HepG2 (cell line): Measurements from ENCODE around the gene EIF4G3.

Experiments
- EP300 ChIP-seq, 3 experiments: sonication (generic) in 1 of 3; formaldehyde crosslinking in 1 of 3; IDR thresholded peaks; 2 replicates each; pipeline versions ENCODE4 v1.5.1 to v1.6.1; 2011 to 2020; ENCODE audit warnings: low read depth in 2 of 3, low read length in 2 of 3, borderline replicate concordance in 1 of 3, improper control_type of control experiment in 1 of 3, mild to moderate bottlenecking in 1 of 3, missing genetic modification reagents in 1 of 3, moderate library complexity in 1 of 3
- ESRRA ChIP-seq: sonication (generic); formaldehyde crosslinking; IDR thresholded peaks from 2 replicates; pipeline ENCODE4 v1.5.1; 2020; ENCODE audit warnings: mild to moderate bottlenecking, low read depth, missing genetic modification reagents
- MTF1 ChIP-seq: sonication (generic); formaldehyde crosslinking; IDR thresholded peaks from 2 replicates; pipeline ENCODE4 v1.5.0; 2020; ENCODE audit warnings: missing genetic modification reagents
- NFE2L1 ChIP-seq: sonication (generic); formaldehyde crosslinking; IDR thresholded peaks from 2 replicates; pipeline ENCODE4 v1.4.0; 2020; ENCODE audit warnings: missing genetic modification reagents, mild to moderate bottlenecking, borderline replicate concordance
- NR2F2 ChIP-seq: IDR thresholded peaks from 2 replicates; pipeline ENCODE4 v1.6.1; 2012; ENCODE audit warnings: low read depth, inconsistent platforms, borderline replicate concordance
- RAD51 ChIP-seq: fragments of 450-650 bp; IDR thresholded peaks from 2 replicates; pipeline ENCODE4 v1.6.1; 2016; ENCODE audit warnings: borderline replicate concordance
- TARDBP ChIP-seq: sonication (generic); formaldehyde crosslinking; IDR thresholded peaks from 2 replicates; pipeline ENCODE4 v1.8.0; 2022; ENCODE audit warnings: mild to moderate bottlenecking, missing genetic modification reagents
- ZSCAN21 ChIP-seq: sonication (generic); formaldehyde crosslinking; IDR thresholded peaks from 2 replicates; pipeline ENCODE4 v1.8.0; 2022; ENCODE audit warnings: mild to moderate bottlenecking, missing genetic modification reagents, moderate library complexity, borderline replicate concordance
- TF ChIP-seq, protein P1 (sequence below): sonication (generic); formaldehyde crosslinking; IDR thresholded peaks from 2 replicates; pipeline ENCODE4 v1.4.0; 2020; ENCODE audit warnings: missing genetic modification reagents

DNA sequence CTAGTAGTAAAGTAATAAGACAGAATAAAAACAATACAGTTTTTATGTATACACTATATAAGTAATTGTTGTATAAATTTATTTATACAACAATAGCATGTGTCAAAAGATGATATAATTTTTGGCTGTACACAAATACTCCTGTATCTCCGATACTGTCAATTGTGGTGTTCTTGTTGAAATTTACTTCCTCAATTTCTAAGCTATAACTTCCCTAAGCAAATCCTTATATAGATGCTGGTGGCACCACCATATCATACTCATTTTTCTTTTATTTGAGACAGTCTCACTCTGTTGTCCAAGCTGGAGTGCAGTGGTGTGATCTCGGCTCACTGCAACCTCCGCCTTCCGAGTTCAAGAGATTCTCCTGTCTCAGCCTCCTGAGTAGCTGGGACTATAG, 248.6 kb downstream of the EIF4G3 start:
- TF ChIP-seq TARDBP (CRISPR knock-in tag), result no peak
- TF ChIP-seq, protein P1, sequence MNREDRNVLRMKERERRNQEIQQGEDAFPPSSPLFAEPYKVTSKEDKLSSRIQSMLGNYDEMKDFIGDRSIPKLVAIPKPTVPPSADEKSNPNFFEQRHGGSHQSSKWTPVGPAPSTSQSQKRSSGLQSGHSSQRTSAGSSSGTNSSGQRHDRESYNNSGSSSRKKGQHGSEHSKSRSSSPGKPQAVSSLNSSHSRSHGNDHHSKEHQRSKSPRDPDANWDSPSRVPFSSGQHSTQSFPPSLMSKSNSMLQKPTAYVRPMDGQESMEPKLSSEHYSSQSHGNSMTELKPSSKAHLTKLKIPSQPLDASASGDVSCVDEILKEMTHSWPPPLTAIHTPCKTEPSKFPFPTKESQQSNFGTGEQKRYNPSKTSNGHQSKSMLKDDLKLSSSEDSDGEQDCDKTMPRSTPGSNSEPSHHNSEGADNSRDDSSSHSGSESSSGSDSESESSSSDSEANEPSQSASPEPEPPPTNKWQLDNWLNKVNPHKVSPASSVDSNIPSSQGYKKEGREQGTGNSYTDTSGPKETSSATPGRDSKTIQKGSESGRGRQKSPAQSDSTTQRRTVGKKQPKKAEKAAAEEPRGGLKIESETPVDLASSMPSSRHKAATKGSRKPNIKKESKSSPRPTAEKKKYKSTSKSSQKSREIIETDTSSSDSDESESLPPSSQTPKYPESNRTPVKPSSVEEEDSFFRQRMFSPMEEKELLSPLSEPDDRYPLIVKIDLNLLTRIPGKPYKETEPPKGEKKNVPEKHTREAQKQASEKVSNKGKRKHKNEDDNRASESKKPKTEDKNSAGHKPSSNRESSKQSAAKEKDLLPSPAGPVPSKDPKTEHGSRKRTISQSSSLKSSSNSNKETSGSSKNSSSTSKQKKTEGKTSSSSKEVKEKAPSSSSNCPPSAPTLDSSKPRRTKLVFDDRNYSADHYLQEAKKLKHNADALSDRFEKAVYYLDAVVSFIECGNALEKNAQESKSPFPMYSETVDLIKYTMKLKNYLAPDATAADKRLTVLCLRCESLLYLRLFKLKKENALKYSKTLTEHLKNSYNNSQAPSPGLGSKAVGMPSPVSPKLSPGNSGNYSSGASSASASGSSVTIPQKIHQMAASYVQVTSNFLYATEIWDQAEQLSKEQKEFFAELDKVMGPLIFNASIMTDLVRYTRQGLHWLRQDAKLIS (CRISPR knock-in tag), result no peak
- no peak for TF ChIP-seq NR2F2
- no peak for TF ChIP-seq MTF1 (CRISPR knock-in tag)
- TF ChIP-seq EP300 (IDR thresholded peaks at IDR 0.05; ENCODE audit: low read depth in 2 of 2, low read length in 2 of 2), result no peak
- no peak for TF ChIP-seq EP300 (CRISPR knock-in tag; IDR thresholded peaks at IDR 0.05; ENCODE audit: borderline replicate concordance)
- no peak for TF ChIP-seq ESRRA (CRISPR knock-in tag)
- no peak for TF ChIP-seq ZSCAN21 (CRISPR knock-in tag)
- no peak for TF ChIP-seq RAD51
- TF ChIP-seq NFE2L1 (CRISPR knock-in tag), result no peak
